DOHH2 (cell line): ENCODE results near the gene SLC47A2.

ENCODE experiments used
- CTCF ChIP-seq: fragments of 200-600 bp; sonication (generic); IDR thresholded peaks from one replicate; pipeline ENCODE4 v1.5.1; 2014; ENCODE audit warnings: antibody characterized with exemption, mild to moderate bottlenecking, low read depth, low read length; ENCODE audit not compliant: poor library complexity, severe bottlenecking
- EZH2phosphoT487 ChIP-seq: fragments of 200-600 bp; sonication (generic); IDR thresholded peaks from 2 replicates; pipeline ENCODE4 v1.6.1; 2017; ENCODE audit warnings: borderline replicate concordance, mild to moderate bottlenecking, antibody characterized with exemption, low read length, moderate library complexity, mixed read lengths

GRCh38 chr17:19703828-19704613 lies 12.4 kb downstream of the SLC47A2 start:
- TF ChIP-seq EZH2phosphoT487 (no peak), CTCF (no peak)
